HG02885 (cell line): Measurements from ENCODE around the gene TEX11.
A peak's percentile ranks its signal among the peaks of the same experiment; 100 is the strongest.
"Not testable (repeated sequence)": the region's sequence is repeated elsewhere in the genome, so short reads cannot be mapped to it uniquely, and the experiment has no call there.

Experiments used
- ATAC-seq: cut with Tn5 transposase; IDR thresholded peaks from one replicate; pipeline ENCODE4 v1.9.1; 2021; ENCODE audit warnings: mild to moderate bottlenecking; ENCODE audit not compliant: unreplicated experiment, poor library complexity

Gene TEX11

DNA sequence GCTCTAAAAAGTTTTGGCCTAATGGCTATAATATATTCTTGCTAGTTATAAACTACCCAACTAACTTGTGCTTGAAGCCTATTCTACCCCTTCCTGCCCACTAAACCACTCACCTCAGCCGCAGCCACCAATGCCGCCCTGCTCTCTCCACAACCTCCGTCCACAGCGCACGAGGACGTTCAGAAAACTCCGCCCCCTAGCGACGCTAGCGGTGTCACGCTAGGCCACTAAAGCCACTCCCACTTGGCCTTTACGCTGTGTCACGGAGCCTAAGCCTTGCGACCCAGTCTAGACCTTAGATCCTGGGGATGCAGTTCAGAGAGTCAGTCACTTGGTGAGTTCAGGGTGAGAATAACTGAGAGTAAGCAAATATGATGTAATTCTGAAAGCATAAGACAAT is at the start of gene TEX11:
TSS of gene TEX11 (minus strand) at position 171 of the 400 bp plus-strand sequence. CDS start 922 bp downstream, outside the sequence.
- ATAC-seq, result no peak

DNA sequence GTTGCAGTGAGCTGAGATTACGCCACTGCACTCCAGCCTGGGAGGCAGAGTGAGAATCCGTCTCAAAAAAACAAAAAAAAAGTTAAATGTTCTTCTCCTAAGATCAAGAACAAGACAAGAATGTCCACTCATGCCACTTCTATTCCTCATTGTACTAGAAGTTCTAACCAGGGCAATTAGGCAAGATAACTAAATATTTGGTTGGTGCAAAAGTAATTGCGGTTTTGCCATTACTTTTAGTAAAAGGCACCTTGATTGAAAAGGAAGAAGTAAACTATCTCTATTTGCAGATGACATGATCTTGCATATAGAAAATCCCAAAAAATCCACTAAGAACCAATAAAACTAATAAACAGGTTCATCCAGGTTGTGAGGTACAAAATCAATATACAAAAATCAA is 46.4 kb upstream of the TEX11 start:
- ATAC-seq, result no peak

DNA sequence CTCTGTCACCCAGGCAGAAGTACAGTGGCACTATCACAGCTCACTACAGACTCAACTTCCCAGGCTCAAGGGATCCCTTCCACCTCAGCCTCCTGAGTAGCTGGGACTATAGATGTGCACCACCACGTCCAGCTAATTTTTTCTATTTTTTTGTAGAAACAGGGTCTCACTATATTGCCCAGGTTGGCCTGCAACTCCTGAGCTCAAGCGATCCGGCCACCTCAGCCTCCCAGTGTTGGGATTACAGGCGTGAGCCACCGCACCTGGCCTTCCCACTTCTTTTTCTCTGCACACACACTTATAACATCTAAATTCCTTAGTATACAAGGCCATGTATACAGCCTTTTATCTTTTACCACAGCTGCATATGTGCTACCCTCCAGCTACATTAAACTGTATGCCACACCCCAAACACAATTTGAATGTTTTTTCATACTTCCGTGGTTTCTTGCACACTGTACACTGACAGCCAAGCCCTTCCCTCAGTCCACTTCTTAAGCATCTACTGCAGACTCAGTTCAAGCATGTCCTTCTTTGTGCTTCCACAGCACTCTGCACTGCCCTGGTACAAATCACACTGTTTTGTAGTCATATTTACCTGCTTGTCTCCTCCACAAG is 15.9 kb upstream of the TEX11 start:
- ATAC-seq, result no peak

DNA sequence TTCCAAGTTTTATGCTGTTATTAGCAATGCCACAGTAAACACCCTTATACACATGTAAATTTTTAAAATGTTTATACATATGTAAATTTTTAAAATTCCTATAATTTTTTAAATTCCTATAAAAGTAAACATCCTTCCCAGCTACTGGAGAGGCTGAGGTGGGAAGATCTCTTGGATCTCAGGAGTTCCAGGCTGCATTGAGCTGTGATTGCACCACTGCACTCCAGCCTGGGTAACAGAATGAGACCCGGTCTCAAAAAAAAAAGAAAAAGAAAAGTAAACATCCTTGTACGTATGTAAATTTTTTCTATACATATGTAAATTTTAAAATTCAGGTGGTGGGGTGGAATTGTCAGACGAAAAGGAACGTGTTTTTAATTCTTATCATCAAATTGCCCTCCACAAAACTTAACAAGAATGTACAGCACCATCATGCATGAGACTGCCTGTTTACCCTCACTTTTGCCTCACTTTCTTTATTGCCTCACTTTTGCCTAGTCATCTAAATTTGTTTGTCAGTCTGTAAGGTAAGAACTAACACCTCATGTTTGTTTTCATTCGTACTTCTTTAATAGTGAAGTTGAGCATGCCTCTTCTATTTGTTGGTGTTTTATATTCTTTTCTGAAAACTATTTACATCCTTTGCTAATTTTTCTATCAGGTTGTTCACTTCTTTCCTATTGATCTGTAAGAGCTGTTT is 14.4 kb upstream of the TEX11 start:
- no peak for ATAC-seq

DNA sequence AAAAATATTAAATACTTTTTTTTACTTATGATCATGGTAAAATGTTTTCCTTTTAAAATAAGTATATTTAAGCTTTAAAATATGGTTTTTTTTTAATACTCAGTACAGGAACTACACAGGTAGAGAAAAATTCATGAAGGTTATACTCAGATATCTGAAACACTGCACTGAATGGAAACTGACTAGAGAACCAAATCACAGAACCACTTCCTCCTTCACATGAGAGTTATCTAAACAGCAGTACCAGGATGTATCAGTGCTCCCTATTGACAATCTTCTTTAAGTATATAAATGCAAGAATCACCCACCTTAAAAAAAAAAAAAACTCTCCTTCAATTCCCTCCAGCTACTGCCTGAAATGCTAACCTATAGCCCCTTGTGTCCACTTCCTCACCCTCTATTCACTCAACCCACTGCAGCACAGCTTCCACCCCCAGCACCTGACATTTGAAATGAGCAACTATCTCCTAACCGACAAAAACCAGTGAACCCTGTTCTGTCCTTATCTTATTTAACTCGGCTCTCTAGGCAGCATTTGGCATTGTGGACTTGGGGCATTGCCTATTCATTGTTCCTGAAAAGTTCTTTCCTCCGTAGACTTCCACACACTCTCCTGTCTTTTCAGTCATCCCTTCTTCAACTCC is 13.3 kb upstream of the TEX11 start:
- ATAC-seq, result peak; percentile 82

DNA sequence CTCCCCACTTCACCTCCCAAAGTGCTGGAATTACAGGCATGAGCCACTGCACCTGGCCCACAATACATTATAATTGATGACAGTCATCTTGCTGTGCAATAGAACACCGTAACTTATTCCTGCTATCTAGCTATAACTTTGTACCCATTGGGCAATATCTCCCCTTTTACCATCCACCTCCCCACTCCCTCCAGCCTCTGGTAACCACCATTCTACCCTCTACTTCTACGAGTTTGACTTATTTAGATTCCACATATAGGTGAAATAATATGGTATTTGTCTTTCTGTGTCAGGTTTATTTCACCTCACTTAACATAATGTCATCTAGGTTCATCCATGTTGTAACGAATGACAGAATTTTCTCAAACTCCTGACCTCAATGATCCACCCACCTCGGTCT is 8.2 kb upstream of the TEX11 start:
- ATAC-seq, result no peak

DNA sequence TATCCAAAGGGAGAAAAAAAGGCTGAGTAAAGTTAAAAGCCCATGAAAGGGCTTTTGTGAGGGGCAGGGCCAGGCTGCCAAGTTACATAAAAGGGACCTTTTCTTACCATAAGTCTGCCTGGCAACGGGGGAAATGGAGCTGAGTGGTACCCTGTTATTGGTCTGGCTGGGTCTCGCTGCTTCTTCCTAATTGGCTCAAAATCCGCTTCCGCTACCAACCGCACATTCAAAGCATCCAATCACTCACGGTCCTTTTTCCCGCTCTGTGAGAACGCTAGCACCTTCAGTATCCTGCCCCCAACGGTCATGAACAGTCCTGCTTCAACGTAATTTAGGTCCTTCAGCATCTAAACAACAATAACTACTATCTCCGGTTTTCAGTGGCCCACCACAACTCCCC is 611 bp downstream of the TEX11 start:
- ATAC-seq, result no peak

DNA sequence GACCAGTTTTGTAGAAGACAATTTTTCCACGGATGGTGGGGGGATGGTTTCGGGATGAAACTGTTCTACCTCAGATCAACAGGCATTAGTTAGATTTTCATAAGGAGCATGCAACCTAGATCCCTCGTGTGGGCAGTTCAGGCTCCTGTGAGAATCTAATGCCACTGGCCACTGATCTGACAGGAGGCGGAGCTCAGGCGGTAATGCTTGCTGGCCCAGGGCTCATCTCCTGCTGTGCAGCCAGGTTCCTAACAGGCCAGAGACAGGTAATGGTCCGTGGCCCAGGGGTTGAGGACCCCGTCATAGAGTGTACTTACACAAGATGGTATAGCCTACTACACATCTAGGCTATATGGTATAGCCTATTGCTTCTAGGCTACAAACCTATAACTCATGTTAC is 7.0 kb downstream of the TEX11 start:
- no peak for ATAC-seq

DNA sequence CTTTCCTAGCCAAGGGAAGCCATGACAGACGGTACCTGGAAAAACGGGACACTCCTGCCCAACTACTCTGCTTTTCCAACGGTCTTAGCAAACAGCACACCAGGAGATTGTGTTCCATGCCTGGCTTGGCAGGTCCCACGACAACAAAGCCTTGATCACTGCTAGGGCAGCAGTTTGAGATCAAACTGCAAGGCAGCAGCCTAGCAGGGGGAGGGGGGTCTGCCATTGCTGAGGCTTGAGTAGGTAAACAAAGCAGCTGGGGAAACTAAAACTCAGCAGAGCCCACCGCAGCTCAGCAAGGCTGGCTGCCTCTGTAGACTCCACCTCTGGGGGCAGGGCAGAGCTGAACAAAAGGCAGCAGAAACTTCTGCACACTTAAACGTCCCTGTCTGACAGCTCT is 18.1 kb downstream of the TEX11 start:
- not testable (repeated sequence) for ATAC-seq

DNA sequence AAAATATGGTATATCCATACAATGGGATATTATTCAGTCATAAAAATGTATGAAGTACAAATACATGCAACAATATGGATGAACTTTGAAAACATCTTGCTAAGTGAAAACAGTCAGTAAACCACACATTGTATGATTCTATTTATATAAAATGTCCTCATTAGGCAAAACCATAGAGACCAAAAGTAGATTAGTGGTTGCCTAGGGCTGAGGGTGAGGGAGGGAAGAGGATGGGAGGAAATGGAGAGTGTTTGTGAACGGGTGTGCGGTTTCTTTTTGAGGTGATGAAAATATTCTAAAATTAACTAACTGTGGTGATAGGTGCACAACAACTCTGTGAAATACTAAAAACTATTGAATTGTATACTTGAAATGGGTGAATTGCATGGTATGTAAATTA is 29.6 kb downstream of the TEX11 start:
- peak; percentile 85 for ATAC-seq

DNA sequence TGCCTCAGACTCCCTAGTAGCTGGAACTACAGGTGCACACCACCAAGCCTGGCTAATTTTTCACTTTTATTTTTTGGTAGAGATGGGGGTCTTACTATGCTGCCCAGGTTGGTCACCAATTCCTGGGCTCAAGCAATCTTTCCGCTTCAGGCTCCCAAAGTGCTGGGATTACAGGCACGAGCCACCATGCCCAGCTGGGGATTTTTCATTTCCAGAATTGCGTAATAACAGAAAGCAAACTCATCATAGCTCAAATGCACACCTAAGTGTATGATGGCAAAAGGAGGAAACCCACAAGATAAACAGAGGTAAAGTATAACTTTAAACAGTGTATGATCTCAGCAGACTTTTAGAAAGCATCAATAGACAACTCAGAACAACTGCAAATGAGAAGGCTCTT is 56.2 kb downstream of the TEX11 start:
- ATAC-seq, result no peak

DNA sequence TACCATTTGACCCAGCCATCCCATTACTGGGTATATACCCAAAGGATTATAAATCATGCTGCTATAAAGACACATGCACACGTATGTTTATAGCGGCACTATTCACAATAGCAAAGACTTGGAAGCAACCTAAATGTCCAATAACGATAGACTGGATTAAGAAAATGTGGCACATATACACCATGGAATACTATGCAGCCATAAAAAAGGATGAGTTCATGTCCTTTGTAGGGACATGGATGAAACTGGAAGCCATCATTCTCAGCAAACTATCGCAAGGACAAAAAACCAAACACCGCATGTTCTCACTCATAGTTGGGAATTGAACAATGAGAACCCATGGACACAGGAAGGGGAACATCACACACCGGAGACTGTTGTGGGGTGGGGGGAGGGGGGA is 64.4 kb downstream of the TEX11 start:
- not testable (repeated sequence) for ATAC-seq

DNA sequence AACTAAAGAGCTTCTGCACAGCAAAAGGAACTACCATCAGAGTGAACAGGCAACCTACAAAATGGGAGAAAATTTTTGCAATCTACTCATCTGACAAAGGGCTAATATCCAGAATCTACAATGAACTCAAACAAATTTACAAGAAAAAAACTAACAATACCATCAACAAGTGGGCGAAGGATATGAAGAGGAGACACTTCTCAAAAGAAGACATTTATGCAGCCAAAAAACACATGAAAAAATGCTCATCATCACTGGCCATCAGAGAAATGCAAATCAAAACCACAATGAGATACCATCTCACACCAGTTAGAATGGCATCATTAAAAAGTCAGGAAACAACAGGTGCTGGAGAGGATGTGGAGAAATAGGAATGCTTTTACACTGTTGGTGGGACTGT is 64.9 kb downstream of the TEX11 start:
- not testable (repeated sequence) for ATAC-seq

DNA sequence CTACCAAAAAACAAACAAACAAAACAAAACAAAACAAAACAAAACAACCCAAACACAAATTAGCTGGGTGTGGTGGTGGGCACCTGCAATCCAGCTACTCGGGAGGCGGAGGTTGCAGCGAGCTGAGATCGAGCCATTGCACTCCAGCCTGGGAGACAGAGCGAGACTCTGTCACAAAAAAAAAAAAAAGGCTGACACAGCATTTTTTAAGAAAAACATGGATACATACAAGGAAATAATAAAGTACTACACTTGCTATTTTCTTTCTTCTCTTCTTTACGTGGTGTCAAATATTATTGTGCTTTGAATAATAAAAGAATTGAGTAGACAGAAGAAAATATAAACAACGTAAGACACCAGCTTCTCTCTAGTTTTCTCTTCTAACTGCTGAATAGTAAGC is 73.9 kb downstream of the TEX11 start:
- ATAC-seq, result no peak

DNA sequence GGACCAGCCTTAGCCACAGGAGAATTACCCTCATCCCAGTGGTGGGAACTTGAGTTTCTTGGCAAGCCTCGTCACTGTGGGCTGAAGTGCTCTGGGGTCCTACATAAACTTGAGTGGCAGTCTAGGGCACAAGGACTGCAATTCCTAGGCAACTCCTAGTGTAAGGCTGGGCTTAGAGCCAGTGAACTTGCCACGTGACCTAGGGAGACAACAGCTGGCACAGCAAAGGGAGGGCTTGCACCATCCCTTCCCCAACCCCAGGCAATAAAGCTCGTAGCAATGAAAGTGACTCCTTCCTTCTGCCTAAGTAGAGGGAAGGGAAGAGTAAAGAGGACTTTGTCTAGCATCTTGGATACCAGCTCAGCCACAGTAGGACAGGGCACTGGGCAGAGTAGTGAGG is 81.8 kb downstream of the TEX11 start:
- ATAC-seq, result no peak

DNA sequence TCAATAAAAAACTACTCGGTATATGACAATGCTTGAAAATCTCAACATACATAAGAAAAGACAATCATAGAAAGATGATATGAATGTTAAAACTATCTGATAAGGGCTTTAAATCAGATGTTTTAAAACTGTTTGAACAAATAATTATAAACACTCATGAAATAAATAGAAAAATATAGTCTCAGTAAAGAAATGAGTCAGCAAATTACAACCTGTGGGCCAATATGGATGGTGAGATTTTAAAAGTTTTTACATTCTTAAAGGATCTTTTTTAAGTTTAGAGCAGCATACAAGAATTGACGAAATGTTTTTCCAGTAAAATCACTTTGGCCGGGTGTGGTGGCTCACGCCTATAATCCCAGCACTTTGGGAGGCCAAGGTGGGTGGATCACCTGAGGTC is 83.1 kb downstream of the TEX11 start:
- no peak for ATAC-seq

DNA sequence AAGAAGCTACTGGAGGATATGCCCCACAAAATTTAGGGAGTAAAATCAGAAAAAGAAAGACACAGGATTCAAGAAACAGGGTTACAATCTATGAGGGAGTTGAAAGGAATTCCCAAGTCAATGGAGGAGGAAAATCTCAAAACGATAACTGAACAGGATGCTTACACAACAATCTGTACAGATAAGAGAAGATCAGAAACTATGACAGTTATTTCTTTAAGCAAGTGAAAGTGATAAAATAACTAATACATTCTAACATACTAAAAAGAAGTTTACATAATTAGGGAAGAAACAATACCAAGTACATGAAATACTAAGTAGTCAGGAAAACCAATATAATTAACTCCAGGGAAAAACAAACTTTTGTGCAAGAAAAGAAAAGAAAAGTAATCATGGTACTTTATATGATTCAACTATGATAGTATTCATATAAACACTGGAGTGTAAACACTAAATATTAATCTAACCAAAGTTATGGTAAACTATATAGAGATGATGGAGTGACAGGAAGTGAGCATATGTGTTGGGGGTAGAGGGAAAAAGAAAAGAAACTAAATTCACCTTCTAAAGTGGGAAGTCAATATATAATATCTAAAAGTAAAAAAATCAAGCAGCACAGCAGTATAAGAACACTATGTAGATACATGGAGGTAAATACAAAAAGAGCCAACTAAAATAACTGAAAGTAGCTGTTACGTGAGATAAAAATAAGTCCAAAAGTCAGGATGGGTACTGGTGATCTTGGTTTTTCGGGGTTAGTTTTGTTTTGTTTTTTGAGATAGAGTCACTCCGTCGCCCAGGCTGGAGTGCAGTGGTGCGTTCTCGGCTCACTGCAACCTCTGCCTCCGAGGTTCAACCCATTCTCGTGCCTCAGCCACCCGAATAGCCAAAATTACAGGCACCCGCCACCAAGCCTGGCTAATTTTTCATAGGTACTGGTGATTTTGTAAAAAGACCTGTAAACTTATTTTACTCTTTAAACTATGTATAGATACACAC is 99.3 kb downstream of the TEX11 start:
- no peak for ATAC-seq

DNA sequence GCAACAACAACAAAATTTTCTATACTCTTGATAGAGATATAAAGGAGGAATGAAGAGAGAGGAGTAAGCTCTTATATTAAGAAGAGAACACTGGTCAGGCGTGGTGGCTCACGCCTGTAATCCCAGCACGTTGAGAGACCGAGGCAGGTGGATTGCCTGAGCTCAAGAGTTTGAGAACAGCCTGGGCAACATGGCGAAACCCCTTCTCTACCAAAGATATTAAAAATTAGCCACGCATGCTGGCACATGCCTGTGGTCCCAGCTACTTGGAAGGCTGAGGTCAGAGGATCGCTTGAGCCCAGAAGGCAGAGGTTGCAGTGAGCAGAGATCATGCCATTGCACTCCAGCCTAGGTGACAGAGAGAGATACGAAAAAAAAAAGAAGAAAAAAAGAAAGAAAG is 102.4 kb downstream of the TEX11 start:
- no peak for ATAC-seq

DNA sequence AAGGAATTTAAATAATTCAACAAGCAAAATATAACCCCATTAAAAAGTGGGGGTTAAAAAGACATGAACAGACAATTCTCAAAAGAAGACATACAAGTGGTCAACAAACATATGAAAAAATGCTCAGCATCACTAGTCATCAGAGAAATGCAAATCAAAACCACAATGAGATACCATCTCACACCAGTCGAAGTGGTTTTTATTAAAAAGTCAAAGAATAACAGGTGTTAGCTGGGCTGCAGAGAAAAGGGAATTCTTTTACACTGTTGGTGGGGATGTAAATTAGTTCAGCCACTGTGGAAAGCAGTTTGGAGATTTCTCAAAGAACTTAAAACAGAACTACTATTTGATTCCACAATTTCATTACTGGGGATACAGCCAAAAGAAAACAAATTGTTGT is 111.8 kb downstream of the TEX11 start:
- ATAC-seq, result not testable (repeated sequence)

DNA sequence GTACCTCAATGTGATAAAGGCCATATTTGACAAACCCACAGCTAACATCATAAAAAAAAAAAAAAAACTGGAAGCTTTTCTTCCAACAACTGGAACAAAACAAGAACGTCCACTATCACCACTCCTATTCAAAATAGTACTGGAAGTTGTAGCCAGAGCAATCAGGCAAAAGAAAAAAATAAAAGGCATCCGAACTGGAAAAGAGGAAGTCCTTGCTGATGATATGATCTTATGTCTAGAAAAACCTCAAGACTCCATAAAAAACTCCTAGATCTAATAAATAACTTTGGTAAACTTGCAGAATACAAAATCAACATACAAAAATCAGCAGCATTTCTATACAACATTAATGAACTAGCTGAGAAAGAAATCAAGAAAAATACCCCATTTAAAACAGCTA is 134.3 kb downstream of the TEX11 start:
- ATAC-seq, result no peak
